CD4-positive, CD25-positive, alpha-beta regulatory T cell (primary cell): ENCODE data around the gene NAPSA. TPM values are rescaled to one million over a fixed set of nuclear protein-coding genes. Genes with fewer than 3 reads are reported as not detected.
"Not testable (repeated sequence)": the region's sequence is repeated elsewhere in the genome, so short reads cannot be mapped to it uniquely, and the experiment has no call there.

Experiments
- ATAC-seq, 2 donors: fragments of 150-1000 bp; cut with Tn5 transposase; one replicate each; pipeline ENCODE4 v1.10.0; 2021; ENCODE audit warnings: low read depth in 2 of 2, moderate number of reproducible peaks in 2 of 2, moderate library complexity in 1 of 2
- DNase-seq, 3 donors: peaks; one replicate each; pipeline versions ENCODE4 v3.0.0 to v3.0.0-alpha.2; 2012 to 2022; ENCODE audit warnings: mixed read lengths in 1 of 3
- H3K27ac ChIP-seq: one replicate; pipeline ENCODE4 v1.7.0; 2013; ENCODE audit warnings: mild to moderate bottlenecking, low read length; ENCODE audit not compliant: insufficient read depth, poor library complexity, severe bottlenecking
- H3K27me3 ChIP-seq: one replicate; pipeline ENCODE4 v1.7.0; 2013; ENCODE audit warnings: low read length; ENCODE audit not compliant: control insufficient read depth, insufficient read depth
- H3K36me3 ChIP-seq: one replicate; pipeline ENCODE4 v1.7.0; 2013; ENCODE audit warnings: mild to moderate bottlenecking, low read length, moderate library complexity; ENCODE audit not compliant: control insufficient read depth, insufficient read depth
- H3K4me1 ChIP-seq: 2 replicates; pipeline ENCODE4 v1.7.0; 2013; ENCODE audit warnings: mild to moderate bottlenecking, low read length; ENCODE audit not compliant: insufficient read depth, control insufficient read depth, poor library complexity, severe bottlenecking
- H3K4me3 ChIP-seq: one replicate; pipeline ENCODE4 v1.7.0; 2013; ENCODE audit warnings: low read depth, mild to moderate bottlenecking, low read length, moderate library complexity
- H3K9me3 ChIP-seq, 2 experiments: 1 replicate in 1 of 2; 2 replicates in 1 of 2; pipeline ENCODE4 v1.7.0; 2013; ENCODE audit warnings: low read length in 2 of 2, mild to moderate bottlenecking in 1 of 2, moderate library complexity in 1 of 2; ENCODE audit not compliant: control insufficient read depth in 2 of 2
- H3K27ac Mint-ChIP-seq, 3 donors: one replicate each; pipeline ENCODE4 v1.8.0; 2020 to 2022; ENCODE audit warnings: mild to moderate bottlenecking in 3 of 3, mixed read lengths in 3 of 3, moderate library complexity in 2 of 3
- H3K27me3 Mint-ChIP-seq: one replicate; pipeline ENCODE4 v1.8.0; 2022; ENCODE audit warnings: mild to moderate bottlenecking, mixed read lengths
- H3K36me3 Mint-ChIP-seq: one replicate; pipeline ENCODE4 v1.8.0; 2020; ENCODE audit warnings: mixed read lengths
- H3K4me1 Mint-ChIP-seq, 4 donors: one replicate each; pipeline ENCODE4 v1.8.0; 2020 to 2022; ENCODE audit warnings: mixed read lengths in 4 of 4, mild to moderate bottlenecking in 1 of 4
- H3K4me3 Mint-ChIP-seq, 4 donors: one replicate each; pipeline ENCODE4 v1.8.0; 2020 to 2022; ENCODE audit warnings: mild to moderate bottlenecking in 4 of 4, mixed read lengths in 4 of 4, moderate library complexity in 3 of 4
- H3K9me3 Mint-ChIP-seq, 7 donors: one replicate each; pipeline ENCODE4 v1.8.0; 2020 to 2022; ENCODE audit warnings: mixed read lengths in 7 of 7, mild to moderate bottlenecking in 3 of 7, moderate library complexity in 2 of 7
- polyA plus RNA-seq, 4 donors: library from polyadenylated mRNA; unstranded; fragments of 300-500 nt; fragmentation: Illumina TruSeq; gene quantifications; one replicate each; pipeline ENCODE4 v1.2.3, GENCODE V29; 2021
- total RNA-seq: library from RNA; stranded (reverse); gene quantifications from one replicate; pipeline ENCODE4 v1.2.3, GENCODE V29; 2022

NAPSA gene
- total and polyA plus RNA-seq, 5 donors from 2014 or later: 0.67 to 2.2 (median 1.2) TPM

GRCh38 chr19:50330365-50331078 lies 34.9 kb downstream of the NAPSA start:
- ATAC-seq (peak; percentile 33 to 36), DNase-seq (peak; percentile 81 to 91 (median 86))
- peak overlapping the region; percentile 60 for H3K27ac ChIP-seq
- H3K9me3 ChIP-seq: peaks cover 0 to 16% of the 10 kb centered on the region in 2 experiments
- H3K36me3 ChIP-seq: no peaks in the 10 kb centered on the region
- Mint-ChIP-seq H3K4me1 (peaks cover 5 to 72% (median 42%) of the 10 kb centered on the region in 4 donors), H3K36me3 (peaks cover 8% of the 10 kb centered on the region), H3K4me3 (peak overlapping the region; percentile 88 to 95 (median 90)), H3K27ac (peak overlapping the region in 2 of 3 donors; percentile 59 to 88), H3K9me3 (peaks cover 0 to 14% (median 4%) of the 10 kb centered on the region in 7 donors), H3K27me3 (peaks cover 34% of the 10 kb centered on the region)
- H3K4me1 ChIP-seq: peaks cover 74% of the 10 kb centered on the region
- peak overlapping the region; percentile 37 for H3K4me3 ChIP-seq
- peaks cover 4% of the 10 kb centered on the region for H3K27me3 ChIP-seq

GRCh38 chr19:50329926-50330294 lies 35.5 kb downstream of the NAPSA start:
- peaks cover 0 to 14% (median 0%) of the 10 kb centered on the region in 7 donors for H3K9me3 Mint-ChIP-seq
- Histone ChIP-seq H3K9me3 (peaks cover 0 to 16% of the 10 kb centered on the region in 2 experiments), H3K4me3 (peak overlapping the region; percentile 44), H3K27ac (peak overlapping the region; percentile 43), H3K4me1 (peaks cover 74% of the 10 kb centered on the region)
- peaks cover 5 to 70% (median 44%) of the 10 kb centered on the region in 4 donors for H3K4me1 Mint-ChIP-seq
- not testable (repeated sequence) for ATAC-seq, DNase-seq, H3K27me3 ChIP-seq, H3K36me3 ChIP-seq, H3K36me3 Mint-ChIP-seq
- H3K27ac Mint-ChIP-seq: peak overlapping the region in 2 of 3 donors; percentile 90 to 95
- H3K4me3 Mint-ChIP-seq: peak overlapping the region; percentile 88 to 95 (median 90)
- H3K27me3 Mint-ChIP-seq: peaks cover 32% of the 10 kb centered on the region

- peak within 1 kb of the TSS; percentile 44 for H3K4me3 ChIP-seq
- peaks cover 74% of the 10 kb centered on the region for H3K4me1 ChIP-seq
- Mint-ChIP-seq H3K4me3 (peak within 1 kb of the TSS; percentile 88 to 95 (median 90)), H3K27me3 (peaks cover 38% of the 10 kb centered on the region), H3K27ac (peak within 1 kb of the TSS; percentile 67 to 95 (median 90)), H3K4me1 (peaks cover 5 to 74% (median 48%) of the 10 kb centered on the region in 4 donors), H3K9me3 (peaks cover 0 to 14% (median 2%) of the 10 kb centered on the region in 7 donors), H3K36me3 (peaks cover 6% of the 10 kb centered on the region)
- DNase-seq (peak; percentile 93 to 99 (median 94)), ATAC-seq (peak; percentile 69)
- H3K27me3 ChIP-seq: peaks cover 4% of the 10 kb centered on the region
- H3K27ac ChIP-seq: peak within 1 kb of the TSS; percentile 43
- H3K36me3 ChIP-seq: no peaks in the 10 kb centered on the region
- peaks cover 0 to 16% of the 10 kb centered on the region in 2 experiments for H3K9me3 ChIP-seq
Observed at GRCh38 chr19:50329146-50329925, 36.1 kb downstream of the NAPSA start, which contains the start of gene KCNC3. Gene KCNC3 (minus strand): TSS chr19:50329377. CDS start chr19:50329082, 295 bp downstream.

- Histone ChIP-seq H3K4me1 (peaks cover 69% of the 10 kb centered on the region), H3K27ac (no peak overlapping the region), H3K36me3 (no peaks in the 10 kb centered on the region), H3K9me3 (peaks cover 0 to 16% of the 10 kb centered on the region in 2 experiments), H3K4me3 (no peak overlapping the region), H3K27me3 (peaks cover 4% of the 10 kb centered on the region)
- H3K9me3 Mint-ChIP-seq: peaks cover 0 to 14% (median 2%) of the 10 kb centered on the region in 7 donors
- DNase-seq: no peak
- peaks cover 5 to 69% (median 47%) of the 10 kb centered on the region in 4 donors for H3K4me1 Mint-ChIP-seq
- H3K27ac Mint-ChIP-seq: no peak overlapping the region
- peak overlapping the region; percentile 88 to 95 (median 90) for H3K4me3 Mint-ChIP-seq
- H3K36me3 Mint-ChIP-seq: peaks cover 6% of the 10 kb centered on the region
- H3K27me3 Mint-ChIP-seq: peaks cover 43% of the 10 kb centered on the region
- no peak for ATAC-seq
Observed at GRCh38 chr19:50328873-50329145, 36.6 kb downstream of the NAPSA start.

GRCh38 chr19:50328224-50328872 lies 37.1 kb downstream of the NAPSA start:
- Mint-ChIP-seq H3K27me3 (peaks cover 44% of the 10 kb centered on the region), H3K9me3 (peaks cover 0 to 14% (median 2%) of the 10 kb centered on the region in 7 donors), H3K36me3 (peaks cover 6% of the 10 kb centered on the region), H3K27ac (no peak overlapping the region), H3K4me3 (no peak overlapping the region), H3K4me1 (peaks cover 5 to 64% (median 45%) of the 10 kb centered on the region in 4 donors)
- no peak for DNase-seq
- Histone ChIP-seq H3K9me3 (peaks cover 0 to 16% of the 10 kb centered on the region in 2 experiments), H3K4me3 (no peak overlapping the region), H3K27me3 (peaks cover 4% of the 10 kb centered on the region), H3K4me1 (peaks cover 64% of the 10 kb centered on the region), H3K27ac (no peak overlapping the region), H3K36me3 (no peaks in the 10 kb centered on the region)
- ATAC-seq: no peak

- Mint-ChIP-seq H3K4me3 (peak overlapping the region; percentile 15 to 83 (median 75)), H3K9me3 (peaks cover 0 to 14% (median 2%) of the 10 kb centered on the region in 7 donors), H3K4me1 (peaks cover 5 to 60% (median 44%) of the 10 kb centered on the region in 4 donors), H3K27me3 (peaks cover 44% of the 10 kb centered on the region), H3K36me3 (peaks cover 6% of the 10 kb centered on the region), H3K27ac (peak overlapping the region in 1 of 3 donors; percentile 56)
- Histone ChIP-seq H3K9me3 (peaks cover 0 to 16% of the 10 kb centered on the region in 2 experiments), H3K4me3 (no peak overlapping the region), H3K27me3 (peaks cover 4% of the 10 kb centered on the region), H3K4me1 (peaks cover 57% of the 10 kb centered on the region), H3K27ac (no peak overlapping the region), H3K36me3 (no peaks in the 10 kb centered on the region)
- ATAC-seq (no peak), DNase-seq (no peak)
Observed at GRCh38 chr19:50327461-50328223, 37.8 kb downstream of the NAPSA start.

GRCh38 chr19:50327013-50327412 lies 38.4 kb downstream of the NAPSA start:
- DNase-seq (no peak), ATAC-seq (no peak)
- Histone ChIP-seq H3K4me3 (no peak overlapping the region), H3K27ac (no peak overlapping the region), H3K4me1 (peaks cover 51% of the 10 kb centered on the region), H3K9me3 (peaks cover 0 to 16% of the 10 kb centered on the region in 2 experiments), H3K36me3 (no peaks in the 10 kb centered on the region), H3K27me3 (peaks cover 4% of the 10 kb centered on the region)
- peaks cover 0 to 17% (median 2%) of the 10 kb centered on the region in 7 donors for H3K9me3 Mint-ChIP-seq
- peak overlapping the region in 2 of 3 donors; percentile 8 to 46 for H3K27ac Mint-ChIP-seq
- peaks cover 6% of the 10 kb centered on the region for H3K36me3 Mint-ChIP-seq
- H3K4me1 Mint-ChIP-seq: peaks cover 5 to 57% (median 41%) of the 10 kb centered on the region in 4 donors
- H3K27me3 Mint-ChIP-seq: peaks cover 50% of the 10 kb centered on the region
- peak overlapping the region; percentile 16 to 83 (median 75) for H3K4me3 Mint-ChIP-seq
